K562 (cell line): ENCODE results near the gene USP7. TPM values are rescaled to one million over a fixed set of nuclear protein-coding genes. Genes with fewer than 3 reads are reported as not detected.

Source experiments
- BMI1 ChIP-seq: fragments of 150-350 bp; IDR thresholded peaks from 2 replicates; pipeline ENCODE4 v1.6.1; 2014; ENCODE audit warnings: low read length
- HCFC1 ChIP-seq: IDR thresholded peaks from 2 replicates; pipeline ENCODE4 v1.6.1; 2012; ENCODE audit warnings: low read depth, low read length, improper control_type of control experiment
- HMG20B ChIP-seq: fragments of 250-450 bp; sonication (Bioruptor Pico); IDR thresholded peaks from 2 replicates; pipeline ENCODE4 v1.5.0; 2021; ENCODE audit warnings: mild to moderate bottlenecking
- HMGN3 ChIP-seq: IDR thresholded peaks from 2 replicates; pipeline ENCODE4 v1.6.1; 2011; ENCODE audit warnings: borderline replicate concordance, low read depth, mild to moderate bottlenecking, mixed read lengths, low read length; ENCODE audit not compliant: insufficient read length; ENCODE audit errors: extremely low read depth
- MYC ChIP-seq, 2 experiments: fragments of 250-450 bp in 1 of 2; sonication (Bioruptor Pico) in 1 of 2; IDR thresholded peaks; 2 replicates each; pipeline versions ENCODE4 v1.5.1 to v1.6.1; 2012 to 2021; ENCODE audit warnings: low read depth in 2 of 2, borderline replicate concordance in 1 of 2, improper control_type of control experiment in 1 of 2, low read length in 1 of 2, mild to moderate bottlenecking in 1 of 2, moderate library complexity in 1 of 2
- RNF219 ChIP-seq: fragments of 250-450 bp; sonication (Bioruptor Pico); IDR thresholded peaks from 2 replicates; pipeline ENCODE4 v1.5.0; 2022; ENCODE audit warnings: mild to moderate bottlenecking
- SIN3B ChIP-seq: fragments of 450-650 bp; IDR thresholded peaks from 2 replicates; pipeline ENCODE4 v1.6.1; 2017; ENCODE audit warnings: low read depth, mild to moderate bottlenecking, moderate library complexity
- TFAP4 ChIP-seq: sonication (generic); formaldehyde crosslinking; IDR thresholded peaks from 2 replicates; pipeline ENCODE4 v1.8.0; 2022; ENCODE audit warnings: missing genetic modification reagents, mild to moderate bottlenecking, moderate library complexity, borderline replicate concordance
- ZNF696 ChIP-seq: fragments of 250-450 bp; sonication (Bioruptor Pico); conservative IDR thresholded peaks from 2 replicates; pipeline ENCODE4 v1.4.0; 2020; ENCODE audit warnings: mild to moderate bottlenecking, moderate library complexity
- polyA plus RNA-seq, 8 experiments: library from polyadenylated mRNA; depleted of rRNA in 4 of 8; stranded (reverse) in 5 of 8; unstranded in 3 of 8; fragments of >200 nt; fragmentation: Nextera tagmentation in 2 of 8; fragmentation: Illumina TruSeq in 1 of 8; extraction: Ambion mirVana in 2 of 8; extraction: Trizol in 1 of 8; gene quantifications; 2 replicates each; pipeline versions ENCODE4 v1.2.1 to v1.2.3, GENCODE V29; 2011 to 2014; ENCODE audit warnings: inconsistent platforms in 1 of 8, missing spikeins in 1 of 8
- total RNA-seq, 7 experiments: library from RNA; depleted of rRNA in 6 of 7; stranded (reverse); fragments of >200 nt in 6 of 7; fragmentation: Illumina TruSeq in 2 of 7; extraction: Trizol in 2 of 7; gene quantifications; 2 replicates each; pipeline versions ENCODE4 v1.2.1 to v1.2.3, GENCODE V29; 2011 to 2021; ENCODE audit warnings: low replicate concordance in 1 of 7
- TF ChIP-seq, protein P1 (sequence below): conservative IDR thresholded peaks from 2 replicates; pipeline ENCODE4 v1.6.1; 2011; ENCODE audit warnings: low read depth, mild to moderate bottlenecking, low read length; ENCODE audit not compliant: control insufficient read depth

Gene USP7
- total and polyA plus RNA-seq, 9 of the 15 experiments (the other 6 are each of a cell fraction or from before 2014, with no cell fraction given): 17.1 to 145 (median 57.9) TPM

DNA sequence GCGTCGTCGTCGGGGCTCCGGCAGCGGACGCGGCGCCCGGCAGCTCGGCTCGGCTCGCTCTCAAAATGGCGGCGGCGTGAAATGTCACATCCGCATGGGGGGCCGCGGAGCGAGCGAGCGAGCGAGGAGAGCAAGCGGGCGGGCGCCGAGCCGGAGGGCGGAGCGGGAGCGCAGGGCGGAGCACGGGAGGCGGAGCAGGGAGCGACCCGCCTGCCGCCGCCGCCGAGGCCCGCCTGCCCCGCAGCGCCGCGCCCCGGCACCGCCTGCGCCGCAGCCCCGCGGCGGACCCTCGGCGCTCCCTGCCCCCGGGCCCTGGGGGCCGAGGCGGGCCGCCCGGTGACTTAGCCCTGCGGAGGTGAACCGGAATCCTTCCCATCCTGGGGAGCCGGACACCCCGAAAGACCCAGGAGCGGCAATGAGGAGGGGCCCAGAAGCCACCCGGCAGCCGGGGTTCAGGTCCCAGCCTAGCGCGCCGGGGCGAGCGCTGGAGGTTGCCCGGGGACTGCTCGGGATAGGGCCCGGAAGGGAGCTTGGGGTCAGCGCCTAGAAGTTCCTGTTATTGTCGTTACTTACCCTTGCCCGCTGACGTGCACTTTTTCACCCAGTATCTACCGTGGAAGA, at the start of gene USP7 (continued):
- TF ChIP-seq, protein P1, sequence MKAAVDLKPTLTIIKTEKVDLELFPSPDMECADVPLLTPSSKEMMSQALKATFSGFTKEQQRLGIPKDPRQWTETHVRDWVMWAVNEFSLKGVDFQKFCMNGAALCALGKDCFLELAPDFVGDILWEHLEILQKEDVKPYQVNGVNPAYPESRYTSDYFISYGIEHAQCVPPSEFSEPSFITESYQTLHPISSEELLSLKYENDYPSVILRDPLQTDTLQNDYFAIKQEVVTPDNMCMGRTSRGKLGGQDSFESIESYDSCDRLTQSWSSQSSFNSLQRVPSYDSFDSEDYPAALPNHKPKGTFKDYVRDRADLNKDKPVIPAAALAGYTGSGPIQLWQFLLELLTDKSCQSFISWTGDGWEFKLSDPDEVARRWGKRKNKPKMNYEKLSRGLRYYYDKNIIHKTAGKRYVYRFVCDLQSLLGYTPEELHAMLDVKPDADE: no peak
- TF ChIP-seq HMG20B (CRISPR knock-in tag): no peak
- peak; percentile 69 for TF ChIP-seq HMGN3
- TF ChIP-seq MYC (IDR thresholded peaks at IDR 0.05; ENCODE audit: low read depth, low read length): peak; percentile 70
- no peak for TF ChIP-seq MYC (CRISPR knock-in tag; IDR thresholded peaks at IDR 0.05; ENCODE audit: borderline replicate concordance, low read depth)
- peak; percentile 42; the same call in 1 of the 2 replicates for TF ChIP-seq HCFC1
- no peak for TF ChIP-seq ZNF696
- no peak for TF ChIP-seq BMI1
- TF ChIP-seq RNF219: no peak
- TF ChIP-seq TFAP4 (CRISPR knock-in tag): 0 out of 2 replicates have a peak, but pooled peaks have one; percentile 4
- TF ChIP-seq SIN3B: 0 out of 2 replicates have a peak, but pooled peaks have one; percentile 30
